Stimulated activated CD4-positive, alpha-beta T cell treated with anti-CD3 and anti-CD28 coated beads, Interleukin-4, amount 100 ng/mL, for 24 hours (primary cell): ENCODE data around the gene RAB26.
"Not testable (repeated sequence)": the region's sequence is repeated elsewhere in the genome, so short reads cannot be mapped to it uniquely, and the experiment has no call there.

Experiments
- DNase-seq: peaks from one replicate; pipeline ENCODE4 v3.0.0-alpha.2; 2020

RAB26 gene

DNA sequence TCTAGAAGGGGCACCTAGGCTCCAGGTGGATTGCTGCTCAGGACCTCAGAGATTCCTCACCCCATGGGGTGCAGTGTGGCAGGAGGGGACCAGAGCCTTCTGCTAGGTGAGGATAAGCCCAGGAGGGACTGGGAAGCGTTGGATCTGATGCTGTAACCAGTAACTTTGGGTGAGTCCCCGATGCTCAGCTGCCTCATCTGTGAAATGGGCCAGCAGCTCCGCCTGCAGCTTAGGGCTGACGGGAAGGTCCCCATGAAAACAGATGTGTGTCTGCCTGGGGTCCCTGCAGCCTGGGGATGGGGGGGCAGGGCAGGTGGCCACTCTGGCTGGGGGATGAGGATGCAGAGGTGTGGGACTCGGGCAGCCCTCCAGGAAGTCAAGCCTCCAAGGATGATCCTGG is 50.7 kb downstream of the RAB26 start:
- DNase-seq: no peak

DNA sequence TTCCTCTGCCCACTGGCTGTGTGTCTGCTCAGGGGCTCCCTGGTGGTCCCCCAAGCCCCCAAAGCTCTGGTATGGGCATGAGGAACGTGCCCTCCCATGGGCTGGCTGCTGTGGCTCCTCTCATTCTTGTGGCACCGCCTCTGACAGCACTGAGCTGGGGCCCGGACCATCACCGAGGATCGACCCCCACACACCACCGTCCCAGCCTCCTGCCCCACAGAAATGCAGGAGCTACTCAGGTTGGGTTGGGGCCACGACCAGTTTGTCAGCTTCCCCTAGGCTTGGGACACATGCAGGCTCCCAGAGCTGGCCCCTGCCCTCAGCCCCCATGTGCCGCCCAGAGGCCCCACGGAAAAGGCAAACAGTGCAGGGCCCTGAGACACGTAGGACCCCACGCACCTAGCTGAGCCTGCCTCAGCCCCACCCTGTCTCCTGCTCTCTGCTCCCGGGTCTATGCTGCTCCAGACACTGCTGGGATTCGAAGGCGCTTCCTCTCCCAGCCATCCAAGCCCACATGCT is 51.3 kb downstream of the RAB26 start:
- DNase-seq: no peak

DNA sequence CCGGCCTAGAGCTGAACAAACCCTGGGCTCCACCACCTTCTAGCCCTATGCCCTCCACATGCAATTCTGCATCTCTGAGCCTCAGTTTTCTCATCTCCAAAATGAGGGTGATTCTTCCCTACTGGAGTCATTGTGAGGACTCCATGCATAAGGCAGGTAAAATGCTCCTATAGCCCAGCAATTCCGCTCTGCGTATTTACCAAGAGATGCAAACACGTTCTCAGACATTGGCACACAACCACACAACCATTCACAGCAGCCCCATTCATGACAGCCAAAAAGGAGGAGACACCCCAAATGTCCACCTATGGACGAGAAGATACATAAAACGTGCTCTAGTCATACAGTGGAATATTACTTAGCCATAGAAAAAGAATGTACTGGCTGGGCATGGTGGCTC is 51.9 kb downstream of the RAB26 start:
- no peak for DNase-seq

DNA sequence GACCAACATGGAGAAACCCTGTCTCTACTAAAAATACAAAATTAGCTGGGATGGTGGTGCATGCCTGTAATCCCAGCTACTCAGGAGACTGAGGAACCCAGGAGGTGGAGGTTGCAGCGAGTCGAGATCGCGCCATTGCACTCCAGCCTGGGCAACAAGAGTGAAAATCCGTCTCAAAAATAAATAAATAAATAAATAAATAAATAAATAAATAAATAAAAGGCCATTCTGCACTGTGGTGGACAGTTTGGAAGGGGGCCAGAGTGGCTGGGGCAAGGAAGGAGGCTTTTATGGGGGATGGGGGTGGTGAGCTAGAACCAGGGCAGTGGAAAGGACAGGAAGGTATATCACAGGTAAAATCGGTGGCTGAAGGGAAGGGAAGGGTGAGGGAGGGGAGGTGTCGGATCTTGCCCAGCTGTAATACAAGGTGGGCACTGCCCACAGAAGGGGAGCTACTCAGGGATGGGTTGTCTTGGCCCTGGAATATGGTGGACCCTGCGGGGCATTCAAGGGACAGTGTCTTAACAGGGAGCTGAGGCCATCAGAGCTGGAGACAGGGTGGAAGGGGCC is 54.8 kb downstream of the RAB26 start:
- DNase-seq: not testable (repeated sequence)
